DOHH2 (cell line): ENCODE results near the gene DOK7.

Source experiments
- CTCF ChIP-seq: fragments of 200-600 bp; sonication (generic); IDR thresholded peaks from one replicate; pipeline ENCODE4 v1.5.1; 2014; ENCODE audit warnings: antibody characterized with exemption, mild to moderate bottlenecking, low read depth, low read length; ENCODE audit not compliant: poor library complexity, severe bottlenecking
- EZH2phosphoT487 ChIP-seq: fragments of 200-600 bp; sonication (generic); IDR thresholded peaks from 2 replicates; pipeline ENCODE4 v1.6.1; 2017; ENCODE audit warnings: borderline replicate concordance, mild to moderate bottlenecking, antibody characterized with exemption, low read length, moderate library complexity, mixed read lengths

DNA sequence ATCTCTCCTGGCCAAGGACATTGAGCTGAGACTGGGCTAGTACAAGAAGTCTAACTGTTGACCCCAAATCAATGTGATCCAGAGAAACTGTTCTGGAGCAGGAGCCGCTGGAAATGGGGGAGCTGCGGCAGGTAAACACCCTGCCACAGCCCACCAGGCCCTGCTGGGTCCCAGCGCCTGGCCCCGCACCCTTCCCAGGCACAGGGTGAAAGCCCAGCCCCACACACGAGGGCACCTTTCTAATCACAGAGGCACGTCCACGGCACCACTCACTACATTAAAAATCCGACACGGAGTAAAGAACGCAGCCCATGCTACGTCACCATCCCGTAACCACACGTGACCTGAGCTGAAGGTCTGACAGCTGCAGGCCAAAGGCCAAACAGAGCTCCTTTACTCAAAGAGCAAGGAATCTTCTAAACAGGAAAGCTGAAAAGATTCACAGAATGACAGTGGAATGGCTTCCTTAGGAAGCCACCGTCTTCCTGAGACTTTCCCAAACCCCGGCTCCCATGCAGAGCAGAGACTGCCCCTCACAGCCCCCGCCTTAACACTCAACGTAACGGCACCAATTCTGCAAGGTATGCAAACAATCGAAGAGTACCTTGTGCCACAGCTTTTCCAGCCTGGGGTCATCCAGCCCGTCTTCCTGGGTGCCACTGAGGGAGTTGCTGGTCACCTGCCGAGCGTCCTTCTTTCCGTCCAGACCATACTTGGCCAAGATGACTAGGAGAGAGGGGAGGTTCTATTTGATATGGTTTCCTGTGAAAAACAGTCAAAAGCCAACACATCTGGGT is 56.6 kb downstream of the DOK7 start:
- TF ChIP-seq CTCF = no peak
- TF ChIP-seq EZH2phosphoT487 = no peak
